Measurements from ENCODE around the gene FBN1.

Gene FBN1

DNA sequence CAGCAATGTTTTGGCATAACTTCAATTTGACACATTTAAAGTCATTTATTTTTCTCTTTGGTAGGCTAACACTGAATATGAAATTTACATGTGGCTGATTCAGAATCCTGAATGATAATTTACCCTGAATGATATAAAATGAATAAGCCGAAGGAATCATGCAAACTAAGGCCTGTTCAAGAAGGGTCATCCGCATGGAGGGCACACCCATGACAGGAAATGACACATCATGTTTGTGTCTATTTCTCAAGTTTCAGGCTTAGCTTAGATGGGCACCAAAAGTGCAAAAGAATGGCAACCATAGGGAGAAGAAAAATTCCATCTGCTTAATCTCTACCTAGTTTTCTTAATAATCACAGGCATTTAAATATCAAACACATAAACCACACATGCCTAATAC lies 172.8 kb downstream of the FBN1 start:
- no peaks in the 10 kb centered on the region for H3K36me3 Mint-ChIP-seq (ENCODE audit: insufficient read depth)
- H3K9me3 Mint-ChIP-seq = no peaks in the 10 kb centered on the region
- no peaks in the 10 kb centered on the region for H3K4me1 Mint-ChIP-seq
- no peak overlapping the region for H3K27ac Mint-ChIP-seq (ENCODE audit: low read depth)
- H3K4me3 Mint-ChIP-seq = no peak overlapping the region
- ATAC-seq (replicated peaks; ENCODE audit: extremely low read depth, poor library complexity, severe bottlenecking) (no peak), DNase-seq (ENCODE audit: low spot score in 2 of 2) (no peak)
- peaks cover 1% of the 10 kb centered on the region for H3K27me3 Mint-ChIP-seq

DNA sequence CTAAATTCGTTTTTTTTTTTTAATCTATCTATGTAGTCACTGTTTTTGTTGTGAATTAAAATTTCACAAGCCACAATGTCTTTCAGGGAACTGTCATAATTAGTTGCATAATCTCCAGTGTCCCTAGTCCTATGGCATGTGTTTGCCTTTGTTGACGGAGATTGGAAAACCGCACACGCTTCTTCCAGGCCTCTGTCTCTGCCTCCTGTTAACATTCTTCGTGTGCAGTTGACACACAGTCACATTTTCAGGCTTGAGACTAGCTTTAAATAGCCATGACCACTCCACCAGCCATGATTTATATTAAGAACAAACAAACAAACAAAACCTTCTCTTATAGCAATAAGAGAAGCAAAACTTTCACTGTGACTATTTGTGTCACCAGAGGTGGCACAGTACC lies 174.4 kb downstream of the FBN1 start:
- no peaks in the 10 kb centered on the region for H3K27me3 Mint-ChIP-seq
- H3K9me3 Mint-ChIP-seq = no peaks in the 10 kb centered on the region
- H3K27ac Mint-ChIP-seq (ENCODE audit: low read depth) = no peak overlapping the region
- ATAC-seq (replicated peaks; ENCODE audit: extremely low read depth, poor library complexity, severe bottlenecking) = no peak
- H3K36me3 Mint-ChIP-seq (ENCODE audit: insufficient read depth) = no peaks in the 10 kb centered on the region
- no peak overlapping the region for H3K4me3 Mint-ChIP-seq
- DNase-seq (ENCODE audit: low spot score in 2 of 2) = no peak
- H3K4me1 Mint-ChIP-seq = no peaks in the 10 kb centered on the region

DNA sequence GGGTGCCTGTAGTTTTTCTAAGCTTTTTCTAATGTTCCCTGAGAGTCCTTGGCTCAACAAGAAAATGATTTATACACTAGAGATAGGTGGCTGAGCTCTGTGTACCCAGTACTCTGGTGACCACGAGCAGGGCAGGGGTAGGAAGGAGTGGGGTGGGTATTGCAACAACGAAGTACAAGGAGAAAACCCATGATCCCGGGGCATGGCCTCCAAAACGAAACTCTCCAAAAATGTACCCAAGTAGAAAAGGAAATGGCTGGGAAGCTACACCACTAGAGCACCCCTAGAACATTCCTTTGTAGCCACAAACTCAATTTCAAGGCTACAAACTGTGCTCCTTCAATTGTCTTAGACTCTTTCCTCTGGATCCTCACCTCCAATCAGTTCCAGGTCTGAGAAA lies 175.4 kb downstream of the FBN1 start:
- no peak overlapping the region for H3K4me3 Mint-ChIP-seq
- DNase-seq (ENCODE audit: low spot score in 2 of 2) = no peak
- H3K27me3 Mint-ChIP-seq = no peaks in the 10 kb centered on the region

DNA sequence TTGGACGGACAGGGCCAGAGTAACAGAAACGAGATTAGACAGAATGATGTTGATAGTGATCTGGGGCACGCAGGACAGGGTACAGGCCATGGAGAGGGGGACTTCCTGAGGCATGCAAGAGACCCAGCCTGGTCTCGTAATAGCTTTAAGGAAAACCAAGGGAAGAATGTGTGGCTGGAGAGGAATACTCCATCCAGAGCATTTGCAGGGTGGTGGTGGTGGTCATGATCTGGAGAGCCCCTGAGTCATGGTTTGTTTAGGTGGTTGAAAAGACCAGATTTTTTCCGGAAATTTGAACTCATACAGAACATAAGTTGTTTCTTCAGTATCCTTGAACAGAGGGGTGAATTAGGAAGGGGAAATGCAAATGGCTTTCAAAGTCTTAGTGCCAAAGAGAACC lies 175.8 kb downstream of the FBN1 start:
- no peaks in the 10 kb centered on the region for H3K36me3 Mint-ChIP-seq (ENCODE audit: insufficient read depth)
- H3K4me1 Mint-ChIP-seq = no peaks in the 10 kb centered on the region
- no peaks in the 10 kb centered on the region for H3K27me3 Mint-ChIP-seq
- H3K9me3 Mint-ChIP-seq = no peaks in the 10 kb centered on the region
- no peak for ATAC-seq (replicated peaks; ENCODE audit: extremely low read depth, poor library complexity, severe bottlenecking)
- DNase-seq (ENCODE audit: low spot score in 2 of 2) = no peak
- no peak overlapping the region for H3K27ac Mint-ChIP-seq (ENCODE audit: low read depth)
- H3K4me3 Mint-ChIP-seq = no peak overlapping the region

More for the DNA sequence above, 175.4 kb downstream of the FBN1 start:
- Mint-ChIP-seq H3K4me1 (no peaks in the 10 kb centered on the region), H3K9me3 (no peaks in the 10 kb centered on the region), H3K36me3 (ENCODE audit: insufficient read depth) (no peaks in the 10 kb centered on the region), H3K27ac (ENCODE audit: low read depth) (no peak overlapping the region)
- ATAC-seq (replicated peaks; ENCODE audit: extremely low read depth, poor library complexity, severe bottlenecking) = no peak

DNA sequence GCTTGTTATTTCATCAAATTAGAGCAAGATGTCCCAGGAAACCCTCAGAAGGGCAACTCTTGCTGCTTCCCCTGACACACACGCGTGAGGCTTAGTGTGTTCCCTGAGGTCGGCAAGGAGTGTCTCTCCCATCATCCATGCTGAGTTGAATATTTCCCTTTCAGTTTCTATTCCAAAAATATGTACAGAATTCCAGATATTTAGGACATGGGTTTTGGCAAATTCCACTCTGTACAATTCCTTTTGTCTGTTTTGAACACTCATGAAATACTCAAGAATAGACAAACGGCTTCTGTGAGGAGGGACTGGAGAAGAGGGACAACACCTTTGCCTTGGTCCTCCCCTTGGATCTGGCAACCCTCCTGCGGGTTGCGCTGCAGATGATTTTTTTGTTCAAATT lies 176.2 kb downstream of the FBN1 start:
- DNase-seq (ENCODE audit: low spot score in 2 of 2) = no peak
- Mint-ChIP-seq H3K9me3 (no peaks in the 10 kb centered on the region), H3K36me3 (ENCODE audit: insufficient read depth) (no peaks in the 10 kb centered on the region), H3K27me3 (no peaks in the 10 kb centered on the region), H3K27ac (ENCODE audit: low read depth) (no peak overlapping the region), H3K4me1 (no peaks in the 10 kb centered on the region), H3K4me3 (no peak overlapping the region)
- no peak for ATAC-seq (replicated peaks; ENCODE audit: extremely low read depth, poor library complexity, severe bottlenecking)

DNA sequence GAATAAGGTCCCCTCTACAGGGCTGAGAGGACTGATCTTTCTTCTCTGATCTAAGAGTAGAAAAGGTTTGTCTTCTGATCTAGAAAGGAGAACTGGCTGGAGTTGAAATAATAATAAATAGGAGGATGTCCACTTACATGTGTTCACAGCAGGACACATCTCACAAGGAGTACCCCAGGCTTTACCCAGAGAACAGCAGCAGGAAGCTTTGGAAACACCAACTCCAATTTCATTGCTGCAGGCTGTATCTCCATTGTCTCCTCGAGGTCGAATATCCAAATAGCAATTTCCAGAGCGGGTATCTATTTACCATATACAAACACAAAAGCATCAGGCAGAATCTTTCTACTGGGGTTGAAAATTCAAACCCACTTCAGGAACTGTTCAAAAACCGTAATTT lies 177.7 kb downstream of the FBN1 start:
- no peaks in the 10 kb centered on the region for H3K9me3 Mint-ChIP-seq
- no peak overlapping the region for H3K4me3 Mint-ChIP-seq
- H3K27me3 Mint-ChIP-seq = no peaks in the 10 kb centered on the region
- ATAC-seq (replicated peaks; ENCODE audit: extremely low read depth, poor library complexity, severe bottlenecking) = no peak
- DNase-seq (ENCODE audit: low spot score in 2 of 2) = no peak
- no peak overlapping the region for H3K27ac Mint-ChIP-seq (ENCODE audit: low read depth)
- H3K36me3 Mint-ChIP-seq (ENCODE audit: insufficient read depth) = no peaks in the 10 kb centered on the region
- H3K4me1 Mint-ChIP-seq = no peaks in the 10 kb centered on the region

DNA sequence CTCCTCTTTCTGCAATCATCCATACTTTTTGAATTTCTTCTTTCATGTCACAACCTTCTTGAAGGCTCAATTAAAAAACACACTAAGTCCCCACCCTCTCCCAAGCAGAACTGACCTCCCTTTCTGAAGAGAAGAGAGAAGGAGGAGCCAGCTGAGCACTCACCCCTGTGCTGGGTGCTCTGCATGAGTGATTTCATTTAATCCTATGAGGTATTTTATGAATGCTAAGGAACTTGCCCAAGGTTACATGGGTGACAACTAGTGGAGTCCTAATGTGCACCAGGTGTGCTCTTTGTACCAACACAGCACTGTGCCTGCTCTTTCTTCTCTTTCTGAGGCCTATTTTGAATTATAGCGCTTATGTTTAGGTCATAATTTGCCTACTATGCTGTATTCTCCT lies 178.7 kb downstream of the FBN1 start:
- Mint-ChIP-seq H3K27ac (ENCODE audit: low read depth) (no peak overlapping the region), H3K4me3 (no peak overlapping the region), H3K36me3 (ENCODE audit: insufficient read depth) (no peaks in the 10 kb centered on the region), H3K9me3 (no peaks in the 10 kb centered on the region), H3K4me1 (no peaks in the 10 kb centered on the region), H3K27me3 (no peaks in the 10 kb centered on the region)
- DNase-seq (ENCODE audit: low spot score in 2 of 2) = no peak
- ATAC-seq (replicated peaks; ENCODE audit: extremely low read depth, poor library complexity, severe bottlenecking) = no peak

DNA sequence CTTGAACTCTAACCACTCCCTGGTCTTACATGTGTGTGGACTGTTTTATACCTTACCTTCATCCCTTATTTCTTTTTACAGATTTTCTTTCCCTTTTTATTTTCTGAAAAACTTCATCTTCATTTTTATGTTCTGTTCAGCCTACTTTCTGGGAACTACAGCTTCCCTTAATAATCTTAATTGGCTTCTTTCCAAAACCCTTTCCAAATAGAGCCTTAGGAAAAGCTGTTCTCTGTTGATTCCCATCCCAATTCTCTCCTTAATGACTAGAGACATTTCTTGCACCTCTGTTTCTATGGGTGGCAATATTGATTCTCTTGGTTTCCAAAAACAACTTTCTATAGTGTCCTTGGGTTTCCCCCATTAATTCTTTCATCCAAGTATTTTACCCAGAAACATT lies 179.4 kb downstream of the FBN1 start:
- Mint-ChIP-seq H3K4me1 (no peaks in the 10 kb centered on the region), H3K4me3 (no peak overlapping the region), H3K36me3 (ENCODE audit: insufficient read depth) (no peaks in the 10 kb centered on the region), H3K9me3 (no peaks in the 10 kb centered on the region), H3K27ac (ENCODE audit: low read depth) (no peak overlapping the region), H3K27me3 (no peaks in the 10 kb centered on the region)
- ATAC-seq (replicated peaks; ENCODE audit: extremely low read depth, poor library complexity, severe bottlenecking) (no peak), DNase-seq (ENCODE audit: low spot score in 2 of 2) (no peak)

DNA sequence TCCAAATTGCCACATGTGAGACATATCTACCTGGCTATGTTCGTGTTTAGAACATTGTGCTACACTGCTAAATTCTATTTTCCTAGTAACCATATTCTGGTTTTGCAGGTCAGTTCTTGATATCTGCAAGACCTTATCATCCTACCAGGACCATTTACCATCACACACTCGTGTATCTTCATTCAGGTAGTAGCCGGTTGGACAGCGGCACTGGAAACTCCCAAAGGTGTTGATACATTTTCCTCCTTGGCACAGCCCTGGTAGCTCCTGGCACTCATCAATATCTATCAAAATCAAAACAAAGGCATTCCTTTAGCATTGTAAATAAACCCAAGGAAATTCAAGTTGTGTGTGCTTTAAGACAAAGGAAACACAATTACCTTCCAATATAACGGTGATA lies 180.1 kb downstream of the FBN1 start:
- Mint-ChIP-seq H3K27me3 (no peaks in the 10 kb centered on the region), H3K36me3 (ENCODE audit: insufficient read depth) (no peaks in the 10 kb centered on the region), H3K4me3 (no peak overlapping the region), H3K9me3 (no peaks in the 10 kb centered on the region), H3K4me1 (no peaks in the 10 kb centered on the region), H3K27ac (ENCODE audit: low read depth) (no peak overlapping the region)
- ATAC-seq (replicated peaks; ENCODE audit: extremely low read depth, poor library complexity, severe bottlenecking) = no peak
- DNase-seq (ENCODE audit: low spot score in 2 of 2) = no peak

DNA sequence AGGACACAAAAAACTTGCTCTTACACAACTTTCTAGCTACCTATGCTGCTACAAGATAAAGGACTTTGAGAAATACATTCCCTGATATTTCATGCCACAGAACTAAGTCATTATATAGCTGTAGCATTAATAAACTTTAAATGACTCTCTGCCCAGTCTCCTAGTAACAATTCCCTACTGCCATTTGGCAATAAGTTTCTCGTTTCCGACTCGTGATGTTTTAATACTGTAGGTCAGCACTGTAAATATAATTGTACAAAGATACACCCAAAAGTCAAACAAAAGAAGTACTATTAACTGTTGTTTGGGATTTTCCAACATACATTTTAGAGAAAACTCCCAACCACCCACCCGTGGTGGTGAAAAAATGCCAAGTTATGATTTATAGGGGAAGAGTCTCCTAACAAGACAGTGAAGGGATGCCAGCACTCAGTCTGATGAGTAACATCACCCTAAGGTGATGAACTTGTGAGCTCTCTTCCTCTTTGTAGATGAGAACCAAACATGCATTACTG lies 182.1 kb downstream of the FBN1 start:
- no peaks in the 10 kb centered on the region for H3K27me3 Mint-ChIP-seq
- H3K4me3 Mint-ChIP-seq = no peak overlapping the region
- no peak for ATAC-seq (replicated peaks; ENCODE audit: extremely low read depth, poor library complexity, severe bottlenecking)
- H3K4me1 Mint-ChIP-seq = no peaks in the 10 kb centered on the region
- no peaks in the 10 kb centered on the region for H3K9me3 Mint-ChIP-seq
- DNase-seq (ENCODE audit: low spot score in 2 of 2) = no peak
- H3K27ac Mint-ChIP-seq (ENCODE audit: low read depth) = no peak overlapping the region
- H3K36me3 Mint-ChIP-seq (ENCODE audit: insufficient read depth) = no peaks in the 10 kb centered on the region

DNA sequence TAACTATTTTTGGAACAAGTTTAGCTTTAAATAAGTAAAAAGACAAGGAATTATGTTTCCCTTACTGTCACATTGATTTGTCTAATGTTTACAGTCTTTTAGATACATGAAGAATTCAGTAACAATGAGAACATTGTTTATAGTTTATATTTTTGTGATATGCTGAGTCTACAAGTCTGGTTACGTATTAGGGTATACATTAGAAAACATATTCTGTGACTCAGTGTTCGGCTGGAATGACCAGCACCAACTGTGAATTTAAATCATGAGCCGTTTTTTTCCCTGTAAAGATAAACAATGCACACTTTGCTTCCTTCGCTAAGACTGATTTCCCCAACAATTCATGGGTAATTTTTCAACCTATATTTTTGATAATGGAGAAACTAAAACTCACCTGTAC lies 182.8 kb downstream of the FBN1 start:
- no peaks in the 10 kb centered on the region for H3K36me3 Mint-ChIP-seq (ENCODE audit: insufficient read depth)

DNA sequence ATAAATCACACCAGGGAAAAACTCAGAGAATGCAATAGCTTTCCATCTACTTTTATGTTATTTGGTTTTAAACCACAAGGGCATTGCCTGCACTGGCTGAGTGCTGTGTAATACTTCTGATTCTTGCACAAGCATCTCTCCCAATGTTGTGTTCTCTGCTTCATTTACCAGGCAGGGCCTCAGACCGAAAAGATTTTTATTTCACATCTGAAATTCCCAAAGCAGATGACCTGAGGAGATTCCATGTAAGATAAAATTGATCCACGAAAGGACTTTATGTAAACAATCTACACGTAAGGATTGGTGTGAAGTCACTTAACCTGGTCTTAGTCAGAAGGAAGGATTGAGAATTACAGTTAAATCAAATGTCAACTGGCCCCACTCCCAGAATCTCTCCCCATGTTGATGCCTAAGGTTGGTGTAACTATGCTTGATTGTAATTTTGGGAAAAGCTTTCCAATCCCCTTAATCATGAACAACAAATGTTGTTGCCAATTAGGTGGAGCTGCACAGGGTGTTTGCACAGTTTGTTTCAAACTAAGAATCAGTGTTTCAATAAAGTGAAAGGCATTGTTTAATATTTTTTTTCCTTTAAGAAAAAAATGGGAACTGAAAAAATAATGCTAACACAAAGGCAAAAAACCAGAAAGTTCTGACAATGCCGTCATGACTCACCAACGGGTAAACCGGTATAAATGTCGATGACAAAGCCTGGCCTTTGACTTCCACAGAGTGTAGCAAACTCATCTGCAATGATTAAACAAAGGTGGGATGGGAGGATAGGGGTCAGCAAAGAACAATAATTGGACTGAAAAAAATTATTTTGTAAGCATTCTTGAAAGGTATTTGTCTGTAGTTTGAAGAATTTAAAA lies 185.7 kb downstream of the FBN1 start:
- H3K9me3 Mint-ChIP-seq = no peaks in the 10 kb centered on the region
- H3K27ac Mint-ChIP-seq (ENCODE audit: low read depth) = no peak overlapping the region
- H3K4me1 Mint-ChIP-seq = no peaks in the 10 kb centered on the region
- no peak overlapping the region for H3K4me3 Mint-ChIP-seq
- H3K36me3 Mint-ChIP-seq (ENCODE audit: insufficient read depth) = no peaks in the 10 kb centered on the region
- no peak for ATAC-seq (replicated peaks; ENCODE audit: extremely low read depth, poor library complexity, severe bottlenecking)
- H3K27me3 Mint-ChIP-seq = no peaks in the 10 kb centered on the region
- DNase-seq (ENCODE audit: low spot score in 2 of 2) = no peak

More for the DNA sequence above, 182.8 kb downstream of the FBN1 start:
- no peak overlapping the region for H3K27ac Mint-ChIP-seq (ENCODE audit: low read depth)
- DNase-seq (ENCODE audit: low spot score in 2 of 2) (no peak), ATAC-seq (replicated peaks; ENCODE audit: extremely low read depth, poor library complexity, severe bottlenecking) (no peak)
- no peaks in the 10 kb centered on the region for H3K27me3 Mint-ChIP-seq
- H3K9me3 Mint-ChIP-seq = no peaks in the 10 kb centered on the region
- no peaks in the 10 kb centered on the region for H3K4me1 Mint-ChIP-seq
- no peak overlapping the region for H3K4me3 Mint-ChIP-seq

DNA sequence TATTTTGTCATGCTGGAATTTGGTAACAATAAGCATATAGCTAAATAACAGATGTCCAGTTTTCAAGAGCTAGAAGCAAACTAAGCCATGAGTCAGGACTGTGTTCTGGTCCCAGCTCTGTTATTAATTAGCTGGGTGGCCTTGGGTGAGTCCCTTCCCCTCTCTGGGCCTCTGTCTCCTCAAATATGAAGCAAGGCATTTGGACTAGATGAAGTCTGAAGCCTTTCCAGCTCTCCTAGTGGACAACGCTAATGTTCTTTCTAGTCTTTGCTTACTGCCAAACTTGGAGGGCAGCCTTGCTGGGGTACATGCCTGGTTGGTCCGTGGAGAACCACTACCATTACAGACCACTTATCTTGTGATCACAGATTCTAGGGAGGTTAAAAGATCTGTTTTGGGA lies 186.6 kb downstream of the FBN1 start:
- H3K4me1 Mint-ChIP-seq = no peaks in the 10 kb centered on the region
- ATAC-seq (replicated peaks; ENCODE audit: extremely low read depth, poor library complexity, severe bottlenecking) = no peak
- H3K27me3 Mint-ChIP-seq = no peaks in the 10 kb centered on the region
- no peaks in the 10 kb centered on the region for H3K9me3 Mint-ChIP-seq
- no peaks in the 10 kb centered on the region for H3K36me3 Mint-ChIP-seq (ENCODE audit: insufficient read depth)
- no peak for DNase-seq (ENCODE audit: low spot score in 2 of 2)
- H3K4me3 Mint-ChIP-seq = no peak overlapping the region
- no peak overlapping the region for H3K27ac Mint-ChIP-seq (ENCODE audit: low read depth)
